Stimulated activated CD8-positive, alpha-beta memory T cell treated with anti-CD3 and anti-CD28 coated beads, Interleukin-15, amount 100 ng/mL, for 48 hours (primary cell): Measurements from ENCODE around the gene TXNRD3.

Experiments used
- DNase-seq, 2 donors: peaks; one replicate each; pipeline ENCODE4 v3.0.0-alpha.2; 2020; ENCODE audit warnings: low read depth in 2 of 2

TXNRD3 gene

GRCh38 chr3:126654571-126655383 lies at the start of gene TXNRD3:
Gene TXNRD3 (minus strand): TSS chr3:126655124.
- peak; percentile 54 to 61 for DNase-seq

DNA sequence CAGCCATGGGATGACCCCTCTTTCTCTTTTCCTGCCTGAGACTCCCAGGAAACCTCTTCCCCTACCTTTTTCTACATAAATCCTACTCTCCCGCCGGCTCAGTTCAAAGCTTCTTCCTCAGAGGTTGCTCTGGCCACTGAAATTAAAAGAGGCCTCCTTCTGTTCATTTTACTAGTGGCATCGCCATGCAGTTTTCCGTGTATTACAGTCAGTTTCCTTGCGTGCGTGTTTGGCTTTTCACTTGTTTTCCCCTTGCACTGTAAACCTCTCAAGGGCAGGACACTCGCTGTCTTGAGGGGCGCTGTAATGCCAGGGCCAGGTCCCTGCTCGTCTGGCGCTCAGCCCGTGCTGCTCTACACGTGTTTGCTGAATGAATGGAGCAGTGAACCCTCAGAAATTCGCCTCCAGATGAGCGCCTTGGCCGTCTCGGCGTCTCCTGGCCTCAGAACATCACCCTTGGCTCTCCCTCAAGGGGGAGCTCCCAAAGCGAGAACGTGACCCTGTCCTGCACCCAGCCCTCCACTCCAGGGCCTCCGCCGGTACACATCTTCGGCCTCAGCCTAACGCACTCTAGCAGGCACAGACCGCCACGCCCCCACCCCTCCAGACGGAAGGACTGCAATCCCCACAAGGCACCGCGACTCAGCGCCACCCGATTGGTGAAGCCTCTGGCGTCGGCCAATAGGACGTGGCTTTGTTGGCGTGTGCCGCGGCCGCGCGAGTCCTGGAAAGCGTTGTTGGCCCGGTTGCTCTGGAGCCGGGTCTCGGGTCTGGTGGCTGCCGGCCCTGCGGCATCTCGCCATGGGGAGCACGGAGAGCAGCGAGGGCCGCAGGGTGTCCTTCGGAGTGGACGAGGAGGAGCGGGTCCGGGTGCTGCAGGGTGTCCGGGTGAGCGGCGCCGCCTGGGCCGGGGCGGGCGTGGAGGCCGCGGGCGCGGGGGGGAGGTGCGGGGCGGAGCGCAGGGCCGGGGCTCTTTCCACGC lies 48.9 kb upstream of the TXNRD3 start, which contains the start of gene CHCHD6:
Gene CHCHD6, plus strand, starts transcription at position 729 of the 982 bp plus-strand sequence. Its CDS starts 73 bp downstream, at position 802.
- peak; percentile 90 to 93 for DNase-seq

GRCh38 chr3:126699011-126699410 lies 44.1 kb upstream of the TXNRD3 start:
- no peak for DNase-seq

- DNase-seq: no peak
Measured at GRCh38 chr3:126696701-126697267, 41.9 kb upstream of the TXNRD3 start.

GRCh38 chr3:126693921-126694320 lies 39.0 kb upstream of the TXNRD3 start:
- no peak for DNase-seq

DNA sequence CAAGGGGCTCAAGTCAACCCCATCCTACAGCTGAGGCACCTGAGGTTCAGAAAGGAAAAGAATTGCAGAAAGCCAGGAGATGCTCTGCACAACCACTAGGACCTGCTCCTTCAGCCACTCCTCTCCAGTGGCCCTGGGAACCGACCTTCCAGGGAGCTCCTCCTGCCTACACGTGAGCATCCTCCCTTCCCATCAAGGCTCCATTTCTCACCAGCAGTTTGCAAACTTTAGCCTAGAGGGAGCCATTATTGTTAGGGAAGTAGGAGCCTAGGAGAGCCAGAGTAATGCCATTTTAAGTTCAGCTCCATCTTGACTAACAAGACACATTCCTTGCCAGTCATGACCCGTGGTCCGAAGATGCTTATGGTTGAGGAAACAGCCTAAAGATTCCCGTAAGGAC lies 37.9 kb upstream of the TXNRD3 start:
- DNase-seq: no peak

DNA sequence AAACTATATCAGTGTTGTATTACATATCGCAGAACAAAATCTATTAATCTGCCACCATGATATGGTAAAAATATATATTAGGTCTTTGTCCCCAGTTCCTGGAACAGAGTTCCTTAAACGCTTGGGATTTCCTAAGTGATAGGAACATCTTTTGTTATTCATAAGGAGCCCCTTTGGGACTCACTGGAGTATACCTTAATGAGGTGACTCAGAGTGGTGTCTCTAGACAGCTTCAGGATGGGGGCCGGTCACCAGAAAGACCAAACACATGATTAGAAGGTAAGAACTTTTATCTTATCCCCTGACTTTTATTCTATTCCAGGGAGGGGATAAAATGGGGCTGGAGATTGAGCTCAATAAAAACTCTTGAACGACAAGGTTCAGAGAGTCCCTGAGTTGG lies 36.8 kb upstream of the TXNRD3 start:
- no peak for DNase-seq

GRCh38 chr3:126685493-126685892 lies 30.6 kb upstream of the TXNRD3 start:
- no peak for DNase-seq

GRCh38 chr3:126685021-126685420 lies 30.1 kb upstream of the TXNRD3 start:
- DNase-seq: no peak

DNA sequence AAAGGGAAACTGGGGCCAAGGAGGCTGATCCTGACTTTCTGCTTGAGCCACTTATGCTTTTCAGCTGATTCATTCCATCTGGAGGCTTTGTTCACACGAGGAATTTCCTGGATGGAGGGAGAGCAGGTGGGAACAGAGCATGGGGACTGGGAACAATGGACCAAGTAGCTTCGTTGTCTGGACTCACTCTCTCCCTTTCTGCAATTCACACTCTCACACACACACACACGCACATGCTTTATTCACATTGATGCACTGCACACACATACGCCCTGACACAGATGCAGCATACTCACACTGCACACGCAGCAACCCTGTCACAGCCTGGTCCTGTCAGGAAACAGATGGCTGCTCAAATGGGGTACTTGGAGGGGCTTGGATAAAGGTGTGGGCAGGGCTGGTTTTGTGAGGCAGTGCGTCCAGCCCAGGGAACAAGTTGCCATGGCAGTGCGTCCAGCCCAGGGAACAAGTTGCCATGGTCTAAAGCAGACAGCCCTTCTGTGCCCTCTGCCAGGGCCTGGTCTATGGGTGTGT lies 29.4 kb upstream of the TXNRD3 start:
- DNase-seq: no peak

DNA sequence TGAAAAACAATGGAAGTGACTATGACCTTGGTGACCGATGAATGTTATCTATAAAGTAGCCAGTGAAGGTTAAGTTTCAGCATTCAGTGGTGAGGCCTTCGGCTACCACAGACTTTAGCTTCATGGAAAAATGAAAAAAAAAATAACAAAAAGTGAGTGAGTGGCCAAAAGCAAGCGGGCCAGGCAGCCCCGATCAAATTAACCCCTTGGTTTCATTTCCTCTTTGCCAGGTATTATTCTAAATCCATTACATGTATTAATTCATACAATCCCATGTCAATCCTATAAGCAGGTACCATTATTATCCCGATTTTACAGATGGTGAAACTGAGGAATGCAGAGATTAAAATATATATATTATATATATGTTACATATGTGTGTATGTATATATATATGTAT lies 28.1 kb upstream of the TXNRD3 start:
- no peak for DNase-seq

GRCh38 chr3:126682009-126682408 lies 27.1 kb upstream of the TXNRD3 start:
- DNase-seq: no peak

DNA sequence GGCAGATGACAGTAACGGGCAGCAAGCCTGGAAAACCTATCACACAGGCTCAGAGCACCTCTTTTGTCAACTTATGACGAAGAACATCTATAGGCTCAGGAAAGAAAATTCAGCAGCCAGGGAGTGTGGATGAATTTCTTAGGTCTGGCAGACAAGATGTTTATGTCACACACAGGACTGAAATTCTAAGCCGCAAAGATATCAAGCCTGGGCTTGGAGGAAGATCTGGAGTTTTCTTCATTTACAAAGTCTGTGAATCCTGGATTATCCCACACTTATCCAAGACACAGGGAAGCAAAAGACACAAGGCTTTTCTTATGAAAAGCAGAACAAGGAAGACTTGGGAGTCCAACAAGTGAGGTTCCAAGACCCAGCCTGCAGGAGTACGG lies 25.7 kb upstream of the TXNRD3 start:
- DNase-seq: no peak

- no peak for DNase-seq
Measured at GRCh38 chr3:126679831-126680666, 25.1 kb upstream of the TXNRD3 start.

GRCh38 chr3:126679318-126679751 lies 24.4 kb upstream of the TXNRD3 start:
- DNase-seq: peak; percentile 59 to 63

GRCh38 chr3:126678693-126679317 lies 23.9 kb upstream of the TXNRD3 start:
- no peak for DNase-seq

GRCh38 chr3:126677862-126678503 lies 23.1 kb upstream of the TXNRD3 start:
- DNase-seq: no peak

DNA sequence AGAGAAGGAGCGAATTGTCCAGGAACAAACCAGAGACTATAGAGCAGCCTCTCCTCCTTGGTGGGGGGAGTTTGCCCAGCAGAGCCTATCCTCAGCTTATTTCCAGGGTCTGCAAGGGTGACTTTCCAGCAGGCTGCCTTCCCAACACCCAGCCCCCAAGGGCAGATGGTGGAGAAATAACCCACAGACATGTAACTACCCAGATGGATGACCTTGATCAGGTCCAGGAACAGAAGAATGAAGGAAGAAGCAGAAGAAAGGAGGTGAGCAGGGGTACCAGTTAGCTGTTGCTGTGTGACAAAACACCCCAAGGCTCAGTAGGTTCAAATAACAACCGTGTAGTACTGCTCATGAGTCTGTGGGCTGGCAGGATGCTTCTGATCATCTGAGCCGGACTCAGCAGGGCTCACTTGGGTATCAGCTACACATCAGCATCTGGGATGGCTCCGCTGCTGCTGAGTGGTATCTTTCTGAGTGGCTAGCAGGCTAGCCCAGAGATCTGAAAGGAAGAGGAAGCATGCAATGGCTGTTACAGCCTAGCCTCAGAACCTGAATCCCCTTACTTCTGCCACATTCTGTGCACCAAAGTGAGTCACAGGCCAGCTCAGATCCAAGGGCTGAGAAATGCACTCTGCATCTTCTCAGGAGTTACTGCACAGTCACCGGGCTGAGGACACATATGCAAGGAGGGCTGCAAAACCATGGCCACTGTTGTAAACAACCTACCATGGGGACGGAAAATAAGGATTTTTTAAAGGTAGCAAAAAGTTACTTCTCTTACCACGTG lies 22.2 kb upstream of the TXNRD3 start:
- no peak for DNase-seq

DNA sequence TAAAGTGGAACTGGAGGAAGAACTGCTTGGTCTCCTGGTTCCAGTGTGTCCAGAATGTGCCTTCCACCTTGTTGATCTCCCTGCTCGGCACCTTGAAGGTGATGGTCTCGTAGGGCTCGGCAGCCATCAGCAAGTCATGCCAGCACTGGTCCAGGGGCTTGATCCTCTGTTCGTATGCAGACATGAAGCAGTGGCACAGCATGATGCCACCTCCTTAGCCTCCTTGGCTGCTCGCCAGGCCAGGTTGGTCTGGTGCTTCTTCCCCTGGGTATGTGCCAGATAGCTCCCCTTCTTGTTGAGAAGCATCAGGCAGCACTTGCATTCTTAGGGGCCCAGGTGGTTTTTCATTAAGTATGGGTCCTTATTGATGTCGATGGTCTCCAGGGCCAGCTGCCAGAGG lies 17.8 kb upstream of the TXNRD3 start:
- DNase-seq: no peak
